ENCODE results near the gene CLDN4. TPM values are rescaled to one million over a fixed set of nuclear protein-coding genes. Genes with fewer than 3 reads are reported as not detected.
"Not testable (repeated sequence)": the region's sequence is repeated elsewhere in the genome, so short reads cannot be mapped to it uniquely, and the experiment has no call there.

The CLDN4 gene
- polyA plus RNA-seq, 12 donors, result 0.30 to 105 (median 0.88) TPM; not detected in 1

DNA sequence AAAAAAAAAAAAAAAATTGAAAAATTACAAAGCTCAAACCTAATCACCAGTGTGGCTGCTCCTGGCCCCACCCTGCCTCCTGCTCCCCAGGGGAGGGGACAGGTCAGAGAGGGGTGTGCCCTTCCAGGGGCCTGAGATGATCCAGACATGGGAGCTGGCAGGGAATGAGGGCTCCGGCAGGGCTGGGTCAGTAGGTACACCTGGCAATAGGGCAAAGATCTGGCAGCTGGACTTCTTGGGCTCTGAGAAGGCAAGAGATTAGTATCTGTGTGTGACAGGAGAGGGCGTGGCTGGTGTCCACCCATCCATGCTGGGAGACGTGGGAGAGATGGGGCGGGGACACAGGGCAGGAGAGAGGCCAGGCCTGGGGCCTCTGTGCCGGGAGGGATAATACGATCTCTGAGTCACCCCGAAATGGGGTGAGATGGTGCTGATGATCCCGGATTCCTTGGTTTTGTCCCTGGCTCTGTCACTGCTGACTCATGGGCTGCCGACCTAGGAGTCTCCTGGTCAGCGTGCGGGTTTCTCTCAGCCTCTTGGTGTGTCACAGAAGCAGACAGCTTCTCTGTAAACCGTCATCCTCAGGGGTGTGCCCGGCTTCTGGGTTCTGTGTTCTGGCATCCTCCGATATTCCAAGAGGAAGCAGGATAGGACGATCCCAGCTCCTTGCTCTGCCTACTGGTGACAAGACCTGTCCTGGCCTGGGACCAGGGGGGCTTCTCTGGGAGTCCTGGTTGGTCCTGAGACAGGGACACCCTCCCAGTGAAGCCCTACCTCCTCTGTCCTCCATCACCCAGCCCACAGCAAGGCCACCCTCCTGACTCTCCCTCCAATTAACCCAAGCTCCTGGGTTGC is 8.2 kb upstream of the CLDN4 start:
- DNase-seq, result no peak

DNA sequence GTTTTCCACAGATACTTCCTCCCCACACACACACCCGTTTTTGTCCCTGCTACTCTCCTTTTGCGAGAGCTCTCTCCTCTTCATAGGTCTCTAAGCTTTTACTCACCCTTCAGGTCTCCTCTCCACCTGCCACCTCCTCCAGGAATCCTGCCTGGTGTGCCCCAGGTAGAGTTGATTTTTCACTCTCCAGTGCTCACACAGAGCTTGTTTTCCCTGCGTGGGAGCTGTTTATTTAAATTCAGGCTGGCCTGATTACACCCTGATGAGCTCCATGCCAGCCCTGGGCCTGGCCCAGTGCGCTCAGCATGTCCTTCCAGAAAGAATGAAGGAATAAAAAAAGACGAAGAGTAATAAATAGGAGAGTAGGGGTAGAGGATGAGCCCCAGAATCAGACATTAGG is 7.5 kb upstream of the CLDN4 start:
- DNase-seq, result no peak

DNA sequence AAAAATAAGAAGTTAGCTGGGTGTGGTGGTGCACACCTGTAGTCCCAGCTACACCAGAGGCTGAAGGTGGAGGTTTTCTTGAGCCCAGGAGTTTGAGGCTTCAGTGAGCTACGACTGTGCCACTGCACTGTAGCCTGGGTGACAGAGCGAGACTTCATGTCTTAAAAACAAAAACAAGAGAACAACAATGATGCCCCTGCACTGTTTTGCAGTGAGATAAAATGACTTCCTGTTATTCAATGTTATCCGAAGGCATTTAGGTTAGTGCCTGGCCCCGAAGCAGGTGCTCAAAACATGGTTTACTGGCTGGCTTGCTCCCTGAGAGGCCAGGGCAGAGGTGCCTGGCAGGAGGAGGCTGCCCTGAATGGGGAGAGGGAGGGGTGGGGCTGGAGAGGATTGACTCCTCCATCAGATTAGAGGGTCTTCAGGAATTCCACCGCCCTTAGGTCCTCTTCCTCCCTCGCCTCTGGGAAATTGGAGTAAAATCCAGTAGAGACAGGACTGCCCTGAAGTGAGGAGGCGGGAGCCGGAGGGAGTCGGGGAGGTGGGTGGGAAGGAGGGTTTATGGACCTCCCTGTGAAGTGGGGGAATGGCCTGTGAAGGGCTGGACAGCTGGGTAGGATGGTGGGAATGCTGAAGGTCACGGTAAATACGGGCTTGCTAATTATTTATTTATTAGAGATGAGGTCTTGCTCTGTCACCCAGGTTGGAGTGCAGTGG is 6.8 kb upstream of the CLDN4 start:
- DNase-seq, result no peak

DNA sequence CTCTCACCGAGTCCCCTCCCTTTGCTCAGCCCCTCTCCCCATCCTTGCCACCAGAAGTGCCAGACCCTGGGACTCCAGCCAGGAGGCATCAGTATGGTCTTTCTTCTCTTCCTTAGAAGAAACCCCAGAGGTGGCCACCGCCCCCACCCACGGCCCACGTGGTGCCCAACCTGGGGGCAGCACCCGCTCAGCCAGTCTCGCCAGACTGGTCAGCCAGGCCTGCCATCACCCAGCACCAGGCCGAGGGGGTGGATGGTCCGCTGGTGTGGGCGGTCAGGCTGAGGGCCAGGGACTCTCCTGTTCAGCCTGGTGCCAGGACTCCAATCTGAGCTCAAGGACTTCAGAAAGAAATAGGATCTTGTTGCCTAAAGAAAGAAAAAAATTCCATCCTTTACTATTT is 5.8 kb upstream of the CLDN4 start:
- DNase-seq, result no peak

DNA sequence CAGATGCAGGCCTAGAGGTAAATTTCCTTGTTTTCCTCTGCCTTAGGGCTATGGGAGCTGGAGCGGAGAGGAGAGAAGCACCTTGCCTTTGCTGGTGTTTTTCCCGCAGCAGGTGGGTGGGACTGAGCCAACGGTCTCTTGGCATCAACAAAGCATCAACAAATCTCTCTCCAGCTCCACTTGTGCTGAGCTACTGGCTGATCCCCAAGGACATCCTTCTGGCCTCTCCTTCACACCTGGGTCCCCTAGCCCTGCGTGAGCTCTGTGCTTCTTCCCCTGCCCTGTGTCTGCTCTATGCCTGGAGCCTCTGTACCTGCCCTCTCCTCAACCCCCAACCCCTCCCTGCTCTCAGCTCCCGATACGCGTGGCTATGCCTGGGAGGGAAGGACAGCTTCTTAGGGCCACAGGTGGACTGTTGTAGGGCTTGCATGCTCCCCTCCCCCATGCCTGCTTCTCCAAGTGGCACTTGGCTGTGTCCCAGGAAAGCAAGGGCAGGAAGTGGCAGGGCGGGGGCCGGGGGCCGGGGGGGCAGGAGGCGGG is 3.2 kb upstream of the CLDN4 start:
- DNase-seq, result no peak

DNA sequence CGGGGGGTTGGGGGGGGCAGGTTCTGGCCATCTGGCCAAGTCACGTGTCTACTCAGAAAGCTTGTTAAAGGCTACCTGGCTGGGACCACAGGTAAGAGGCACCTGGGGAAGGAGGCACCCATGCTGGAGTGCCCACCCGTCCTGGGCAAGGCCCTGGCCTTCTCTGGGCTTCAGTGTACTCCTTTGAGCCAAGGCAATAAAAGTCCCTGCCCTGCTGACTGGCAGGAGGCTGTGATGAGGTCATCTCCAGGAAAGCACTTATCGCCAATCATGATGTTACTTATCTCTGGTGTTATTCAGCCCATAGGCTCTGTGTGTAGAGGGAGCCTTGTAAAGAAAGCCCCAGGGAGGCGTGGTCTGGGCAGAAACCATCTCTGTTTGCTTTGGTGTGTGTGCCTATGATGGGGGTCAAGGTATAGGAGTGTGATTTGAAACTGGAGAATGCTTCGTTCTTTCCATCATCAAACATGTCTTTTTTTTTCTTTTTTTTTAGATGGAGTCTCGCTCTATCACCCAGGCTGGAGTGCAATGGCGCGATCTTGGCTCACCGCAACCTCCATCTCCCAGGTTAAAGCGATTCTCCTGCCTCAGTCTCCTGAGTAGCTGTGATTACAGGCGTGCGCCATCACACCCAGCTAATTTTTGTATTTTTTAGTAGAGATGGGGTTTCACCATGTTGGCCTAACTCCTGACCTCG is 2.5 kb upstream of the CLDN4 start:
- no peak for DNase-seq

DNA sequence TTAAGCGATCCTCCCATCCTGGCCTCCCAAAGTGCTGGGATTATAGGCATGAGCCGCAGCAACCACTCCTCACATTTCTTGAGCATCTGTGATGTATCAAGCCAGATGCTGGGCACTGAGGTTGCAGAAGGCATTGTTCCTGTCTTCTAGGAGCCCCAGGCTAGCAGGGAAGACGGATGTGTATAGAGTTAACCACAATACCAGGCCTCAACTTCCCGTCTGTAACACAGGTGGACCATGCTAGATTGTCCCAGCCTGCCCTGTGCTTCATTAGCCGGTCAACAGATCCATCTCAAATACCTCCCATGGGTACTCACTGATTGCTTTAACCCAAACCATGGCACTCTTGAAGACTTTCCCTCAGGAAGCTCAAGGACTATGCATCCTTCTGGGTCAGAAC is 1.8 kb upstream of the CLDN4 start:
- no peak for DNase-seq

DNA sequence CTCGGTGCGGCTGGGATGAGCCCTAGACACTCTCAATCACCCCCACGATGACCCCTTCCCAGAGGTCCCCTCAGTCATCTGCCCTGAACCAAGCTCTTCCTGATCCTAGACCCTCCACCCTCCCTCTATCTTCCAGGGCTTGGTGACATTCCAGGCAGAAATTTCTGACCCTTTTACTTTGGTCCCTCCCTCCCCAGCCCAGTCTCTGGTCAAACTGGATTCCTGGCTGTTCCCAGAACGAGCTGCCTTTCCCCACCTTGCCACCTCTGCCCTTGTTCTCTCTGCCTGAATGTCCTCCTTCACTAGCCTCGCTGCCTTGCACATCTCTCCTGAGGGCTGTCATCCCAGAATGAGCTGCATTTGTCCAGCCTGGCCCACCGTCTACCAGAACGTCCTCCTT is 1.3 kb upstream of the CLDN4 start:
- no peak for DNase-seq

DNA sequence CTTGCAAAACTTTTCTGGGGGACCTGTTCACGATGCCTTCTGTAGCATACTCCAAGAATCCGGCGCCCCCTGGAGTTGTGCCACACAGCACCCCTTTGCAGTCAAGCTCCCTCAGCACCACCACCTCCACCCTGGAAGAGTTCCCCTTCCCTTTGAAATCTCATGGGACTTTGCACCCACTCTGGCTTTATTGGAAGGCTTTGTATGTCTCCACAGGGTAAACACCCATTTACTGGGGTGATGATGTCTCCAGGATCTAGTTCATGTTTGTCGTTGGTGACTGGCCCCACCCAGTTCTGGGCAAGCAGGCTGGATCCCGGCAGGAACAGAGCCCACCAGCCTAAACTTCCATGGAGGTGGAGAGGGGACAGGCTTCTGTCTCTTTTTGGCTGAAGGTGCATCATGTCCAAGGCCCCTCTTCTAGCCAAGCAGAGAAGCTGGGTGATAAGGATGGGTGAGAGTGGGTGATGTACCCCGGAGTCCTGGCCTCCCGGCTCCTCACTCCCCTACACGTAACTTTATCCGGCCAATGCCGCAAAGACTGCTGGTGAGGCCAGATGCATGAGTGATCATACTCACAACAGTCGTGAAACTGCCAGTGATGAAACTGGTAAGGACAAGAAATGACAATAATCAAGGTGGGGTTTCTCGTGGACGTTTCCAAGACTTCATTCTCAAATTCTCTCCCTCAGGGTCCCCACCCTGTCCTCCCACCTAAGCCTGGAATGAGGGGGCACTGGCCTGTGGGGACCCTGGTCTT is 695 bp upstream of the CLDN4 start:
- DNase-seq, result no peak

DNA sequence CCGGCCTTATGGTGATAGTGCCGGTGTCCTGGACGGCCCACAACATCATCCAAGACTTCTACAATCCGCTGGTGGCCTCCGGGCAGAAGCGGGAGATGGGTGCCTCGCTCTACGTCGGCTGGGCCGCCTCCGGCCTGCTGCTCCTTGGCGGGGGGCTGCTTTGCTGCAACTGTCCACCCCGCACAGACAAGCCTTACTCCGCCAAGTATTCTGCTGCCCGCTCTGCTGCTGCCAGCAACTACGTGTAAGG is 713 bp downstream of the CLDN4 start:
- no peak for DNase-seq

DNA sequence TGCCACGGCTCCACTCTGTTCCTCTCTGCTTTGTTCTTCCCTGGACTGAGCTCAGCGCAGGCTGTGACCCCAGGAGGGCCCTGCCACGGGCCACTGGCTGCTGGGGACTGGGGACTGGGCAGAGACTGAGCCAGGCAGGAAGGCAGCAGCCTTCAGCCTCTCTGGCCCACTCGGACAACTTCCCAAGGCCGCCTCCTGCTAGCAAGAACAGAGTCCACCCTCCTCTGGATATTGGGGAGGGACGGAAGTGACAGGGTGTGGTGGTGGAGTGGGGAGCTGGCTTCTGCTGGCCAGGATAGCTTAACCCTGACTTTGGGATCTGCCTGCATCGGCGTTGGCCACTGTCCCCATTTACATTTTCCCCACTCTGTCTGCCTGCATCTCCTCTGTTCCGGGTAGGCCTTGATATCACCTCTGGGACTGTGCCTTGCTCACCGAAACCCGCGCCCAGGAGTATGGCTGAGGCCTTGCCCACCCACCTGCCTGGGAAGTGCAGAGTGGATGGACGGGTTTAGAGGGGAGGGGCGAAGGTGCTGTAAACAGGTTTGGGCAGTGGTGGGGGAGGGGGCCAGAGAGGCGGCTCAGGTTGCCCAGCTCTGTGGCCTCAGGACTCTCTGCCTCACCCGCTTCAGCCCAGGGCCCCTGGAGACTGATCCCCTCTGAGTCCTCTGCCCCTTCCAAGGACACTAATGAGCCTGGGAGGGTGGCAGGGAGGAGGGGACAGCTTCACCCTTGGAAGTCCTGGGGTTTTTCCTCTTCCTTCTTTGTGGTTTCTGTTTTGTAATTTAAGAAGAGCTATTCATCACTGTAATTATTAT is 1.2 kb downstream of the CLDN4 start:
- no peak for DNase-seq

DNA sequence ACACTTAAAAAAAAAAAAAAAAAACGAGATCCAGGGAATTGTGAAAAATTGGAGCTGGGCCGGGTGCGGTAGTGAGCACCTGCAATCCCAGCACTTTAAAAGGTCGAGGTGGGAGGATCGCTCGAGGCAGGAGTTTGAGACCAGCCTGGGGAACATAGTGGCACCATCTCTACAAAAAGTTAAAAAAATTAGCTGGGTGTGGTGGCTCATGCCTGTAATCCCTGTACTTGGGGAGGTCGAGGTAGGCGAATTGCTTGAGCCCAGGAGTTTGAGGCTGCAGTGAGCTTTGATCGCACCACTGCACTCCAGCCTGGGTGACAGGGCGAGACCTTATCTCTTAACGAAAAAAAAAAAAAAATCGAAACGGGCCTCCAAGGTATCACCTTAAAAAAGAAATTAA is 2.0 kb downstream of the CLDN4 start:
- DNase-seq, result no peak

DNA sequence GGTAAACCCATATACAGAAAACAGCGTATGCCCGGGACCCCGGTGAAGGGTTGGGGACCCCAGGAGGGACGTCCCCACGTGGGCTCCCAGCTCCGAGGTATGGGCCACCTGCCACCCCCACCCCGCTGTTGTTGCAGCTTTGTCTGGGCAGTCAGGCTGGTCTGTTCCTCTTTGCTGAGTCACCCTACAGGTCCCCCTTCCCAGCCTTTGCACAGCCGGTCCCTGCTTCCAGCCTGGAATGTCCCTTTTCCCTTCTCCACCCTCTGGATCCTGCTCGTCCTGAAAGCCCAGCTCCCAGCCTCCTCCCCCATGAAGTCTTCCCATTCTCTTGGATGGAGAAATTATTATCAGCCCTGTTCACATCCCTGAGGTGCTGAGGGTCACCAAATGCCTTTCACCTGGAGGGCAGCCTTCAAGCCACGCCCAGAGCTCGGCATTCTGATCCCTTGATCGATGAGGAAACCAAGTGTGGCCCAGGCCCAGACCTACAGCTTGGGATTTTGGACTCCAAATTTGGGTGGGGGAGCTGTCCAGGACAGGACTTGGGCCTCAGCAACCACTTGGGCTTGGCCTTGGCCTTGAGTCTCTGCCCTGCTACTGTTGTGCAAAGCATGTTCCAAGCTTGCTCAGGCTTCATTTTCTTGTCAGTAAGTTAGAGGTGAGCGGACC is 2.6 kb downstream of the CLDN4 start:
- DNase-seq, result no peak

DNA sequence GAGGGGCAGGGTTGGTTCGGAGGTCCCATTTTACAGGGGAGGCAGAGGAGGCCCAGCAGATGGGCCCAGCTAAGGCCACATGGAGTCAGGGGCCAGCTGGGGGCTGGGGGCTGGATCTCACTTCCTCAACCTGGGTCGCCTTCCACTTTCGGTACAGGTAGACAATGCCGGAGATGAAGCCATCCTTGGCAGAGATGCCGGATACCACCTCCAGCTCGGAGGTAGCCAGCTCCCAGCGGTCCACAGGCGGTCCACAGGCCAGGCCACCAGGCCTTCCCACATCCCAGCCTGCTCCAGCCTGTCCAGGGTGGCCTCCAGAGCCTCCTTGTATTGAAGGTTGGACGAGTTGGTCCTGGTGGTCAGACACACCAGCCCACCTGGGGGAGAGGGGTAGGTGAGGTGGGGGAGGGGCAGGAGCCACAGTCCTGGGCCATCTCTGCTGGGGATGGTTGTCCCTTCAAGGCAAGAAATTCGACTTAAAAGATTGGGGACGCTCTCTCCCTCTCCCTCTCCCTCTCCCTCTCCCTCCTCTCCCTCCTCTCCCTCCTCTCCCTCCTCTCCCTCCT is 3.9 kb downstream of the CLDN4 start:
- DNase-seq, result no peak

DNA sequence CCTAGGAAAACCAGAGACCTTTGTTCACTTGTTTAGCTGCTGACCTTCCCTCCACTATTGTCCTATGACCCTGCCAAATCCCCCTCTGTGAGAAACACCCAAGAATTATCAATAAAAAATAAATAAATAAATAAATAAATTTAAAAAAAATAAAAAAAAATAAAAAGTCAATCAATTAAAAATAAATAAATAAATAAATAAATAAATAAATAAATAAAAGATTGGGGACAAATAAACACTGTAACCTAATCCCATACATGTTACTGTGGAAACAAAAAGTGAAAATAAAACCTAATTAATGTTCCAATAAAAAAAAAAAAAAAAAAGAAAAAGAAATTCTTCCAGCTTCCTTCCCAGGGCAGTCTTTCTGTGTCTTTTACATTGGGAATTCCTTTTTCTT is 6.4 kb downstream of the CLDN4 start:
- not testable (repeated sequence) for DNase-seq

DNA sequence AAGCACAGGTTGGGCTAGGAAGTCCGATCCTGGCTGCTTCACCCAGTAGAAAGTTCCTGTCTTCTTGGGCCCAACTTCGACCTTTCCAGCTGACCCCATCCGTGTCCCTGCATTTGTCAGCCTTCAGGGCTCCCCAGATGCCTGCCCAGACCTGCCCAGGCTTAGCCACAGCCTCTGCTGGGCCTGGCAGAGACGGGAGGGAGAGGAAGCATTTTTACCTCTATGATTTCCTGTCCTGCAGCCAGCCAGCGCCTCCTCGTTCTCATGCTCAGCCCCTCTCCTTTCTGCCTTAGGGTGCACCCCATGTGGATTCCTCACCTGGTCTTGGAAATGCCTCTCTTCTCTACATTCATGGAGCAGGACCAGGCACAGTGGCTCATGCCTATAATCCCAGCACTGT is 7.8 kb downstream of the CLDN4 start:
- no peak for DNase-seq

DNA sequence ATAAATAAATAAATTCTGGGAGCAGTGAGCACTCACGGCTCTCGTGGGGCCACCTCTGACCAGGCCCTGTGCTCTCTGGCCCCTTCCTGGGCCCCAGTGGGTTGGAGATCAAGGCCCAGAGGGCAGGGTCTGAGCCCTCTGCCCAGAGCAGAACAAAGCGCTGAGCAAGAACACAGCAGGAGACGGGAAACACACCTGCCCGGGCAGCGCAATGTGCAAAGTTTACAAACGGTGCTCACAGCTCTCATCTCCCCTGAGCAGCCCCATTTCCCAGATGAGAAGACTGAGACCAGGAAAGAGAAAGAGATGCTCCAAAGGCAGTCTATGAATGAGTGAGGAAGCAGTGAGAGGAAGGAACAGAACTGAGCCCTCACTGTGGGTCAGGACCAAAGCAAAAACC is 8.5 kb downstream of the CLDN4 start:
- no peak for DNase-seq

DNA sequence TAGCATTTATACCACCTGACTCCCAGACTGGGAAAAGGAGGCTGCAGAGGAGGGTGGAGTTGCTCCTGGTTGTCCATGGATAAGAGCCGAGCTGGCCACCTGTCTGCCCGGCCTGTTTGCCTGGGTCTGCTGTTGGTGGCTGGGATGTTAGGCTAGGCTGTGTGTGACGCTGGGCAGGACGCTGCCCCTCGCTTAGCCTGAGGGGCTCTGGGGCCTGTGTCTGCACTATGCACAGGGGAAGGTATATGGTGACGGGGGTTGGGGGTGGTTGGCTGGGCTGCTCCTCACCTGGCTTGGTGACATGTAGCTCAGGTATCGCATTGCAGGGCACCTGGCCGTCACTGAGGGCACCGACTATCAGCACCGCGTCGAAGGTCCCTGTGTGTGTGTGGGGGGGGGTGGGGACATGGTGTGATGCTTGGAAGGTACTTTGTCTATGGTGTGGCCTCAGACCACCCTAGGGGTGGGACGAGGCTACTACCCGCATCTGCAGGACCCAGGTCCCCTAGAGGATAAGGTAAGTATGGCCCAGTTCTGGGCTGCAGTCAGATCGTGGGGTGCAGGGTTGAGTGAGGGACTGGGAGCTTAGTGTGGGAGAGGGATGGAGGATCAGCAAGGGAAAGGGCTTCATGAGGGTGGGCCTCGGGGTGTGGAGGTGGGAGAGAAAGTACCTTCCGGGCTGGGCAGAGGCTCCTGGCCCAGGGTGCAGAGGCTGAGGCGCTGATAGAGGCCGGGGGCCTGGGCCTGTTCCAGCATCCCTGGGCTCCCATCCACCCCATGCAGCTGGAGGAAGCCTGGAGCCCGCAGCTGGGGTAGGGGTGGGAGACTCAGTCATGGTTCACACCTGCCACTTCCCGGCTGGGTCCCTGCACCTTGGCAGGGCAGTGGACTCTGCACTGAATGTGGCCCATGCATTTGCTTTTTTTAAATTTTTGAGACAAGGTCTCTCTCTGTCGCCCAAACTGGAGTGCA is 9.2 kb downstream of the CLDN4 start:
- no peak for DNase-seq
